Endometrium (tissue), 2 donors: ENCODE measurements around the gene MGMT.

Experiments
- FAIRE-seq: peaks from 2 replicates; lab custom pipeline; 2012; peaks lifted over from hg19 to GRCh38; lab: Jason Lieb, UNC
- donor health status: control.
- donor health status: control.

Gene MGMT

DNA sequence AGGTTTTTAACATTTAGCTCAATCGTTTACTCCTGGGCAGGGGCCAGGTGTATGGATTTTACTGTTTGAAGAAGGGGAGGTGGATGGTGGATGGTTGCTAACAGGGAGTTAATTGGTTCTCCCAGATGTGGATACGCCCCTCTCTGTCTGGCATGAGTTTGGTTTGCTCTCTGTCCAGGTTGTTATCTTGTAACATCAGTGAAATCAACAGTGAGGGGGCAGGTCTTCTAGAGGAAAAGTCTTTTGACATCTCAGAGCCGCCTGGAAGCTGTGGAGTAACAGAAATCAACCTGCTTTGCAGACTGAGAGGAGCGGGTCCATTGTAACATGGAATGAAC lies 243.4 kb downstream of the MGMT start:
- no peak for FAIRE-seq

DNA sequence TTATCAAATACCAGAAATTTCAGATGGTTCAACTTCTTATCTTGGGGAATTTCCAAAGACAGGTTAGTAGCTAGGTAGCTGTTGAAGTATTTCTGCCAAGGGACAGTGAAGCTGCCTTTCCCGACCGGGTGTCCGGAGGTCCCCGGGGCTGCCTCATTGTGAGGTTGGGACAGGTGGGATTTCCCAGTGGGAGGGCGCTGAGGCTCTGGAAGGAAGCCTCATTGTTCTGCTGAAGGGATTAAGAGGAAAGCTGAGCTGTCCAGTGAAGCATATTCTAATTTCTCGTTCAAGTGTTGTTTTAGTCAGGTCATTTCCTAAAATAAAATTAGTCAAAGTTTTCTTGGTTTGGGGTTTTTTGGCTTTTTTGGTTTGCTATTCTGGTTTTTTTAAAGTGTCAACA lies 244.2 kb downstream of the MGMT start:
- FAIRE-seq = no peak

DNA sequence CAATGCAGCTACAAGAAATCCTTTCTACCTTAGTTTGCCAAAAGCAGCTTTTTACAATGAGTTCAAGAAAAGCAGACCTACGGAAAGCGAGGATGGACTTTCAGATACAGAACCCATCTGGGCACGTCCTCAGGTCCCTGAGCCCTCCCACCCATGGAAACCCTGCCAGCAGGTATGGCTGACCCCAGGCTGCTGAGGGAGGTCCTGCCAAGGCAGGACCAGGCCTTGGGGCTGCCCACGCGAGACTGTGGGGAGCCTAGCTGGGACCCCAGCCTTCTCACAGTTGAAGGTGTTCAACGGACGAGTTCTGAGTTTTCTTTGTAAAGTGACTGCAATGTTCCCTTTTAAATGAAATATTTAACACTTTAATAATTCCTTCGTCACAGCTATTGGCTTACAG lies 245.0 kb downstream of the MGMT start:
- no peak for FAIRE-seq

DNA sequence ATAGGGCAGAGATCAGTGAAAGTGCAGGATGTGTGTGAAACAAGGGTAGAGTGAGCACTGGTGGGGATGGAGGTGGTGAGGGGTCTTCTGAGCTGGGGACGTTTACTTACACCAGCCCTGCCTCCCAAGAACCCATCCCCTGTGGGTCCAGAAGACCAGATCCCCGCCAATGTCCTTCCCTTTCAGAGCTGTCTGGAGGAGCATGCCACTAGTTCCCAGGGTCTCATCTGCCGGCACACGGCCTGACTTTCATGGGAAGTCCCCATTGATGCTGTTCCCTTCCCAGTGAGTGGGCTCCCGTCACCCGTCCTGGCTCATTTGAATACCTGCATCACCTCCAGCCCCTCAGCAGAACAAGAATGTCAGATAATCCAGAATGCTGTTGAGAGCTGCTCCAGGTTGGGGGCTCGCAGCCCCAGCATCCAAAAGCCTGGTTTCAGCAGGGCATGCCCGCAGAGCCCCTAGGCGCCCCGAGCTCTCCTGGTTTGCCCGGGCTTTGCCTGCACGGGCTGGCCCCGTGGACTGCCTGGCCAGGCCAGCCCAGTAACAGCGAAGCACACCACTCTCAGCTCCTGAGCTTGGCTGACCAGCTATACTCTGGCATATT lies 246.7 kb downstream of the MGMT start:
- no peak for FAIRE-seq

DNA sequence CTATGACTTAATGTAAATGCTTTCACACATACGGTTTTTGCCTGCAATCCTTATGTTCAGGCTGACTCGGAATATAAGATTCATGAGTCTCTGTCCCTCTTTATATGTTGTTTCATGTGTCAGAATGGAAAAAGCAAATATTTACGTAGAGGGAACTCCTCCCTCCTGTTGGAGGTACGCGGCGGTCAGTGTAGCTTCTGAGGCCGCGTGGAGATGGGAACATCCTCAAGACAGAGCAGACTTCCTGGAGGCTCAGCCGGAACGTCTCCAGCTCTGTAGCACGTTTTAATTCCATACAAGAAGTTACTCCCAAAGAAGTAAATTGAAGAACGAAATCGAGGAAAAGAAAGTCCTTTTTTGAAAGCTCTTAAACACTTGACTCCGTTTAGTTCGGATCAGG lies 248.8 kb downstream of the MGMT start:
- FAIRE-seq = no peak

DNA sequence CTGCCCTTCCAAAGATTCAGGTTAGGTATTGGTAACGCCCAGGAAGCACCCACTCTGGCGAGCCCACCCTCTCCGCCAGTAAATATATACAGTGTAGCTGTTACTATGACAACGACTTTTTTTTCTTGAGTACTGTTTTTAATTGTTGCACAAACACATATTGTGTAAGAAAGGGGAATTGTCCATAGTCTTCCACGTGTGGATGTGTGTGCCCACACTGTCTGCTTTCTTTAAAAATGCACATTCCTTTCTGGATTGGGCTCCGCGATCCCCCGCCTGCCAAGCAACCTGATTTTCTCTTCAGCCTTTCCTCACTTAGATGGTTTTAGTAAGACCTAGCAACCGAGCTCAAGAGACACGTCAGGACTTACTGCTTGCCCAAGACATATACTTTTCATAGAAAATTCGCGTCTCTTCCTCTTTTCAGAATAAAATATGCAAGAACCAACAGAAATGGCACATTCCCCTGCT lies 249.2 kb downstream of the MGMT start:
- FAIRE-seq = no peak

DNA sequence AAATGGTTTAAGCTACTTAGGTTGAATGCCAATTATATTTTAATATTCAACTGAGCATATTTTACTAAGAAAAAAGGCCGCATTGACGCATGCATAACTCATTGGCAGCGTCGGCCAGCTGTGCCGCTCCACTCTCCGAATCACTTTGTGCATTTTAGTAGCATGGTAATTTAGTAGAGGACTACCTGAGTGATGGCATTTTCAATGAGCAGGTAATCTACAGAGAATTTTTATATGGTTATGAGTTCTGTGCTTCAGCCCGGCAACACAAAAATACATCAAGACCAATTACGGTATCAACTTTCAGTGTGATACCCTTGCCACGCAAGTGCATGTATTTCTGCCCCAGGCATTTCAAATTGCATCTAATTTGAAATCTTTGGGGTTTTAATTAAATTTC lies 249.8 kb downstream of the MGMT start:
- no peak for FAIRE-seq

DNA sequence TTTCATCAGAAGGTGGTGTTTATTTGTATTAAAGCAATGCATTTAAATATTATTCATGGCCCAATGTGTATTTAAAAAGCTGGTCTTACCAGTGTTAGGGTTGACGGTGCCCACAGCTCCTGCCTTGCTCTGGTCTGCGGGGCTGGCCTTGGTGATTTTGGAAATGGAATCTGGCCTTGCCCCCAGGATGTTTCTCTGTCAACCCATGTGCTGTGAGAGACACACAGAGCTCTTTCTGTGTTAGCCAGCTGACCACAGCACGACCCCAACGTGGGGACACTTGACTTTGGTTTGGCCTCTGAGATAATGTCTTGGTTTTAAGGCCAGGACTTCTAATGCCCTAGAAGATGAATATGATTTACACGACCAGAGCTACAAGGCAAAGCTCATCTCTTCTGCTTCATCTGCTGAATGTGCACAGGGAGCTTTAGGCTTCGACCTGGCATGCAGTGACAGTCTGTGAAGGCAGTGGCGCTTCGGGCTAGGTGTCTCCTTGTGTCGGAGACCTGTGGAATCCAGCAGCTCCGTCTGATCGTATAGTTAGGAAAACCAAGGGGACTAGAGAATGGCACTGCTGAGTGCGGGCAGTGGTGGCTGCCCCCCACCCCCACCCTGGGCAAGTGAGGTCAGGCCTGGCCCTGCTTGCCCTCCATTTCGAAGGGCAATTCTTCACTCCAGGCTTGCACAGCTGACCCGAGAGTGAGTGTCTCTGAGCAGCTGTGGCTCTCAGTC lies 250.9 kb downstream of the MGMT start:
- no peak for FAIRE-seq

DNA sequence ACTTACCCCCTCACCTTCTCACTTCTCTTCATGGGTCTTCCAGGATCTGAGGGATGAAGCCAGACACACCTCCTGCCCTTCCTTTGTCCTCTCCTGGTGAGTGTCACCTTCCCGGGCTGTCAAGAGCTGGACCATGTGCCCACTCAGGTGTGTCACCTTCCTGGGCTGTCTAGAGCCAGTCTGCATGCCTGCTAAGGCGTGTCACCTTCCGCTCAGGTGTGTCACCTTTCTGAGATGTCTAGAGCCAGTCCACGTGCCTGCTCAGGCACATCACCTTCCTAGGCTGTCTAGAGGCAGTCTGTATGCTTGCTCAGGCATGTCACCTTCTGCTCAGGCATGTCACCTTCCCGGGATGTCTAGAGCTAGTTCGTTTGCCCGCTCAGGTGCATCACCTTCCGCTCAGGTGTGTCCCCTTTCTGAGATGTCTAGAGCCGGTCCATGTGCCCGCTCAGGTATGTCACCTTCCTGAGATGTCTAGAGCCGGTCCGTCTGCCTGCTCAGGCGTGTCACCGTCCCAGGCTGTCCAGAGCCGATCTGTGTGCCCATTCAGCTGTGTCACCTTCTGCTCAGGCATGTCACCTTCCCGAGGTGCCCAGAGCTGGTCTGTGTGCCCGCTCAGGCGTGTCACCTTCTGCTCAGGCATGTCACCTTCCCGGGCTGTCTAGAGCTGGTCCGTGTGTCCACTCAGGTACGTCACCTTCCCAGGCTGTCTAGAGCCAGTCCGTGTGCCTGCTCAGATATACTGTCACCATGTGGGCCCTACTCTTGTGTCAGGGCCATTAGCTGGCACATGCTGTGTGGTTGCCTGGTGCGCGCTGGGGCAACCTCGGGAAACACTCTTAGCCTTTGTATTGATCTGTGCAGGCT lies 251.7 kb downstream of the MGMT start:
- no peak for FAIRE-seq

DNA sequence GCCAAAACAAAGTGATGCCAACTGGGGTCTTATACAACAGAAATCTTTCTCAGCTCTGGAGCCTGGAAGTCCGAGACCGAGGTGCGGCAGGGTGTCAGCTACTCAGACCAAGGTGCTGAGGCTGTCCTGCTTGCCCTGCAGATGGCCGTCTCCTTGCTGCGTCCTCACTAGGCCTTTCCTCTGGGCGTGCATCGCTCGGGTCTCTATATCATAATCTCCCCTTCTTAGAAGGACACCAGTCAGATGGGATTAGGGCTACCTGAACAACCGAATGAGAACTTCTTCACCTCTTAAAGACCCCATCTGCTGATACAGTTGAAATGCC lies 252.3 kb downstream of the MGMT start:
- FAIRE-seq = no peak

DNA sequence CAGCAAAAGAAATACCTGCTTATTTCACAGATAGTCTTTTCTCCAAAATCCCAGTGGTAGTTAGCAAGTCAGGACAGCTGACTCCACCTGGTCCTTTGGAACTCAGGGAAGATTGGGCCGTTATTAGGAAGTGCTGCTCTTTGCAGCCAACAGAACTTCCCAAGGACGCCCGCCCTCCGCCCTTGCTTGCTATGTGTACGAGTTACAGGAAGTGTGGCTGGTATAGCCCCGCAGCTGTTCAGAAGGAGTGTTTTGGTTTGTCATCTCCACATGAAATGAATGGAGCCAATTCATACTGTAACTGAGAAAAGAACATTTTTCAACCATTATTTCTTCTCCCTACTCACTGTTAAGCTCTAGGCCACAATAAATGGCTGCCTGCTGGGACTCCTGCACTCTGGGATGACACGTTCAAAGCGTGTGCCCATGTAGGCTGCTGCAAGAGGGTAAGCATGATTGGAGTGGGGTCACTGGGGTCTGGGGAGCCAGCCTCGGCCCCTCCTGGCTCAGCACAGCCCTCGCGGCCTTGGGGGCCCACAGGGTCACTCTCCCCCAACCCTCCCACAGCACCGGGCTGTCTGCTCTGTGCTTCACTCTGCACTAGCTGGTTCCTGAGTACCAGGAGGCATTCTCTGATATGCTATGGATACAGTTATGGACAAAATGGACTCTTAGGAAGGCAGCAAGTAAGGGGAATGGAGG lies 253.0 kb downstream of the MGMT start:
- no peak for FAIRE-seq

DNA sequence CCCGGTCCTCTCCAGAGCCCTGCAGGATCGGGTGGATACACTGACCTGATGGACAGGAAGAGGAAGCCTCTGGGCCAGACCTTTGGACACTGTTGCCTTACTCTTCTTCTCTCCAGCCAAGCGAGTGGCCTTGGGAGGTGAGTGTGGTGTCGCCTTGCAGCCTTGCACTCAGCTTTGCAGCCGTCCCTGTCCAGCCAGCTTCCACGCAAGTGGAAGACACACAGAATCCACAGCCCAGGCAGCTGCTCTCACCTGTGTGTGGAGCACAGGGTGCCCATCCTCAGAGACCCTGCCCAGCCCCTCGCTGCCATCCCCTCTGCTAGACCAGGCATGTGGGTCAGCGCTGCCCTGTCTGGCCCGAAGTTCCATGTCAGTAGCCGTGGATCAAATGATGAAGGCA lies 258.0 kb downstream of the MGMT start:
- no peak for FAIRE-seq

DNA sequence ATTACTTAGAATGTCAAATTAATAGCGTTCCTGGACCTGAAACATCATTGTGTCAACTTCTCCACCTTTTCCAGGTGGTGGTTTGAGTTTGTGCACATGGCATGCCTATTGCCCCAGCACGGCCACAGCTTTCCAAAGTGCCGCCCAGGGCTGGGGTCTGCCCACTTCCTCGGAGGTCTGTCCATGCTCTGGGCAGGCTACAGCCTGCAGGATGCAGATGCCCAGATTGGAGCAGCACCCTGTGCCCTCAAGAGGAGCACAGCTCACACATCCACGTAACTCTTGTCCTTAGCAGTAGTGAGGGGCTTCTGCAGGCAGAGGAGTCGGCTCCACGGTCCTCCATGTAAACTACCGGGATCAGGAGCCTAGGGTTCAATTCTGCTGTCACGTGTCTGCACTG lies 258.4 kb downstream of the MGMT start:
- no peak for FAIRE-seq

DNA sequence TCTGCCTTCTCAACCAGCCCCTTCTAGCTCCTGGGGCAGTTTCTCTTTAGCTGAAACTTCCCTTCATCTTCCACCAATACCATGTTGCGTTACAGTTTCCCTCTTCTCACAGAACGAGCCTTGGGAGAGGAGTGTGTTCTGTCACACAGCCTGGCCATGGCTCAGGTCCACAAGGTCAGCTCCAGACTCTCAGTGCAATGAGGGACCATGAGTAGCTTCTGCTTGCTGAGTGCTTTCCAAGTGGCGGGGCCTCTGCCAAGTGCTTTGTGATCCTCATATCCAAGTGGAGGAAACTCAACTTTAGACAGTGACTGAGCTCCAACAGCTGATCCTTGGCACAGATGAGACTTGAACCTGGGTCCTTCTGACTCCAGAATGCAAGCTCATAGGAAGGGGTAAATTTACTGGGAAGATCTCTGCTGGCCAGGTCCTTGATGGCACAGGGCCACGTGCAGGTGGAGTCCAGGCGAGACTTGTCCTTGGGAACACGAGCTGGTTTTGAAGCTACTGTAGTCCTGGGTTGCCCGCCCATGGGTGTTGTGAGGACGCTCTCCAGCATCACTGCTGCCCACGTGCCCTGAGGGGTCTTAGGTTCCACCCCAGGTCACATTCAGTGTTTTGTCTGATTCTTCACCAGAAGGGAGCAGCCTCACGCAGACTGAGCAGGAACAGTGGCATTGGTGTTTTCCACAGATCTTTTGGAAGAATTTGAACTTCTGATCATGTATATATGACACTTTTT lies 259.0 kb downstream of the MGMT start:
- no peak for FAIRE-seq

DNA sequence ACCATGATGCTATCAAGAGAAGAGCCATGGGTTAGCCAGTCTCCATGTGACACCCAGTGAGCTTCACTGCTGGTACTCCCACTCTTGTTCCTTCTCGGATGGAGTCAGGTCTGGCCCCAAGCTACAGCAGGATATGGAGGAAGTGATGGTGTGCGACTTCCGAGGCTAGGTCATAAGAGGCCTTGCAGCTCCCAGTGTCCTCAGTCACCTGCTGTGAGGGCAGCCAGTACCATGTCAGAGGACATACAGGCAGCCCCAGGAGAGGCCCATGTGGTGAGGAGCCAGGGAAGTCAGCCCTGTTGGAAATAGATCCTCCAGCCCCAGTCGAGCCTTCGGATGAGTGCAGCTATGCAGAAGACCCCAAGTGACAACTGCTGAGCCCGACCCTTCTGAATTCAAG lies 260.0 kb downstream of the MGMT start:
- FAIRE-seq = no peak

DNA sequence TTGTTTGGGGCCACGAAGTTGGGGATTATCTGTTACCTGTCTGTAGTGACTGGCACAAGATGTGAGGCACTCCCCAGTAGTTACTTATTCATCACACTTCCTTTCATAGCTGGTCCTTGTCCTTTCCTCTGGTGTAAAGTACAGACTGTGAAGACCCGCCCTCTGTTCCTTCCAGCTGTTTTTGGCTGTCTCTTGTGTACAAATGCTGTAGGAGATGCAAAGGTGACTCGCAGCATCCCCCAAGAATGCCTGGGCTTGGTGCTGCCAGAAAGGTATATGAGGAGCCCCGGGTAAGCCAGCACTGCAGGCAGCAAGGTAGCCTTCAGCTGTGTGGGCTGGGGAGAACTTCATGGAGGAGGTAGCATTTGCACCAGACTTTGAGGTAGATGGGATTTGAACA lies 260.5 kb downstream of the MGMT start:
- FAIRE-seq = no peak

DNA sequence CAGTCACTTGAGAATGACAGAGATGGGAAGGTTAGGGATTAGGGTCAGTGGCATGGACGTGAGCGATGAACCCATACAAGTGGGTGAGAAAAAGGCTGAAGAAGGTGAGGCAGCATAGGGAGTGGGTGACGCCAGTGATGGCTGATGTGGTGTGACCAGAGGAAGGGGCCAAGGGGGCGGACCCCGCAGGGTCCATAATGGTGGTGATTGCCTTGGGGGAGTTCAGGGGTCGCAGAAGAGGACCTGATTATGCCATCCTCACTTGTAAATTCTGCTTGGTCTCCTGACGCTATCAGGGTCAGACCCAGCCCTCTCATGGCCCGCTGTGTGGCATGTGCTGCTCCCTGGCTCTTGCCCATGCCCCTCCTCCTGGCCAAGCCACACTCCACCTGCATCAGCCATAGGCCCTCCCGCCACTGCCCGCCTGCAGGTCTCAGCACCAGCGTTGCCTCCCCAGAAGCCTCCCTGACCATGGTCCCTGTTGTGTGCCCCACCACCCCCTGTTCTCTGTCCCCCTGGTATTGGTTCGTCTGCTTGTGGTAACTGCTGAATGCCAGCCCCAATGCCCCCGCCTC lies 261.3 kb downstream of the MGMT start:
- no peak for FAIRE-seq

DNA sequence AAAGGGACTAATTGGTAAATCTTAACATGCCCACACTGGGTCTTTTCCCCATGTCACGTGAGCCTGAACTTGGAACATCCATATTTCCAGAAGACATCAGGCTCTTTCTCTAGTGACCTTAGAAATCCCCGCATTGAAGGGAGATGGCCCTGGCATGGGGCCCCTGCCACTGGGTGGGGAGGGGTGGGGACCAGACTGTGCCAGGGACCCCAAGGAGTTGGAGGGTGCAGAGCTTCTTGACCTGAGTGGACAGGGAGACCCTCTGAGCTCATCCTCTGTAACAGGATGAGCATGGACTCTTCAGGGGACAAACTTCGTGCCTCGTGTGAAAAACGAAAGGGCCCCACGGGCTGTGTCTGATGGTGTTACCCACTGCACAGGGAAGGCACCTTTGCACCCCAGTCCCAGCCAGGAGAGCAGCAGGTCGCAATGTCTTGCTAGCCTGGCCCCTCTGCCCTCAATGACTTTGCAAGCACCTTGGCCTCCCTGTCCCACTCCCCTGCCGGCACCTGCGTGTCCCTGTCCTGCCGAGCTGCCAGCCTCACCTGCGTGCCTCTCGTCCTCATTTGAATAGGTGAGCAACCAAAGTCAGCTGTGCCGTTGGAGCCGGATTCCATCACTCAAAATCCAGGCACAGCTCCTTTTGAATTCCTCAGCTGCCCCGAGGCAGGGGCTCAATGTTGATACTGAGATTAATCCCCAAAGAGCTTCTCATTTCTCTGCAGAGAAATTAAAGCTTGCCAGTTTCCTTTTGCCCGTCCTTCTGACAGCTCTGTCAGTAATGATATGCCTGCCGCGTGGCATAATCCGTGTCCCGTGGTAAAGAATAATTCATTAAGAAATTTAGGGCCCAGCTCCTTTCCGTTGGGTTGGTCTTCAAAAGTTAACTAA lies 262.1 kb downstream of the MGMT start:
- FAIRE-seq = no peak

DNA sequence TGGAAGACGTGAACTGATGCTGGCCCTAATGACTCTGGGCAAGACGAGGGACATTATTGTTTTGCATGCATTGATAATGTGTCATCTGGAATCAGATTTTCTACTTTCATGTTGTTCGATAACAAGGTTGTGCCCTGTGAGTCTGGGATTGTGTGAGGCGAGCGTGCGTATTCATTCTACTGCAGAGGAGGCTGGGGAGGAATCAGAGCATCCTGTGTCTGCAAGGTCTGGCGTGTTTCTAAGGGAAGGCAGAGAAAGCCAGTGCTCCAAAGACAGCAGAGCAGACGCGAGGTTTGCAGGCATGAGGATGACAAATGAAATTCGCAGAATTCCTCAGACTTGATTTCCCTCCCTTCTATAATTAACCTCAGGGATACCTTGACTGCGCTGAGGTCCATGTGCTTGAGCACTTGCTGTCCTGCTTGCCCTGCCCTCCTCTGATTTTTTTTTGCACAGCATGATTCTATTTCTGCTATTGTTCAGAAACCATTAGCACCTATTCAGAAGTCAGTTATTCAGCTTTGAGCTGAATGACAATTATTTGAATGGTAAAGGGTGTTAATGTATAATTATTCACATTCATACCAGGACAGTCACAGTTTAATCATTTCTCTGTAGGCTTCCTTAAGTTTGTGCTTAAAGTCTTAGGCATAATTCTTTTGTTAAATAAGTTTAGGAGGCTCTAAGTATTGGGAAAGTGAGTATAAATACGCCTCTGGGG lies 263.4 kb downstream of the MGMT start:
- no peak for FAIRE-seq

DNA sequence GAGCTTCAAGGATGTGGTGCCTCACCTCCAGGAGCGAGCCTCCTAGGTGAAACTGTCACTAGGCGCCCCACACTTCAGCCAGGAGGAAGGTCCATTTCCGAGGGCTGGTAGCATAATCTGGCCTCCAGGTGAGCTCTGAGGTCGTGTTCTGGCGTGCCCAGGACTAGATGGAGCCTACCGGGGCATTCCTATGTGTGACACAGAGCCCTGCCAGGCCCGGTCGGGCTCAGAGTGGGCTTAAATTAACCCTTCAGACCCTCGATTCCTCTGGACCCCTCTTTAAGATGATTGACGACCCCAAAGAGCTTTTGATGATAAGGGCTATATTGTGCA lies 263.9 kb downstream of the MGMT start:
- FAIRE-seq = no peak
